HUES6 (cell line): ENCODE results near the gene MAPK14.

Source experiments
- H3K27ac ChIP-seq: 2 replicates; pipeline ENCODE4 v1.7.0; 2013; ENCODE audit warnings: low read depth, mild to moderate bottlenecking, low read length, inconsistent platforms
- H3K27me3 ChIP-seq: 2 replicates; pipeline ENCODE4 v1.6.1; 2013; ENCODE audit warnings: low read length; ENCODE audit not compliant: control insufficient read depth, insufficient read depth
- H3K36me3 ChIP-seq: 2 replicates; pipeline ENCODE4 v1.6.1; 2013; ENCODE audit warnings: low read length; ENCODE audit not compliant: control insufficient read depth, insufficient read depth
- H3K4me1 ChIP-seq: 2 replicates; pipeline ENCODE4 v1.6.1; 2013; ENCODE audit warnings: low read length; ENCODE audit not compliant: control insufficient read depth, insufficient read depth
- H3K4me3 ChIP-seq: 2 replicates; pipeline ENCODE4 v1.5.1; 2013; ENCODE audit warnings: low read depth, low read length
- H3K9ac ChIP-seq: one replicate; pipeline ENCODE4 v1.6.1; 2013; ENCODE audit warnings: mild to moderate bottlenecking, low read length
- H3K9me3 ChIP-seq: 2 replicates; pipeline ENCODE4 v1.6.1; 2013; ENCODE audit warnings: low read depth, low read length; ENCODE audit not compliant: control insufficient read depth, insufficient read depth

MAPK14 gene

GRCh38 chr6:36139431-36139830 lies 111.8 kb downstream of the MAPK14 start:
- no peak overlapping the region for H3K4me3 ChIP-seq
- H3K9me3 ChIP-seq = no peaks in the 10 kb centered on the region
- peaks cover 11% of the 10 kb centered on the region for H3K4me1 ChIP-seq
- peaks cover 3% of the 10 kb centered on the region; the same call in 1 of the 2 replicates for H3K36me3 ChIP-seq
- H3K27ac ChIP-seq = no peak overlapping the region
- H3K27me3 ChIP-seq = no peaks in the 10 kb centered on the region
- H3K9ac ChIP-seq = no peak overlapping the region

DNA sequence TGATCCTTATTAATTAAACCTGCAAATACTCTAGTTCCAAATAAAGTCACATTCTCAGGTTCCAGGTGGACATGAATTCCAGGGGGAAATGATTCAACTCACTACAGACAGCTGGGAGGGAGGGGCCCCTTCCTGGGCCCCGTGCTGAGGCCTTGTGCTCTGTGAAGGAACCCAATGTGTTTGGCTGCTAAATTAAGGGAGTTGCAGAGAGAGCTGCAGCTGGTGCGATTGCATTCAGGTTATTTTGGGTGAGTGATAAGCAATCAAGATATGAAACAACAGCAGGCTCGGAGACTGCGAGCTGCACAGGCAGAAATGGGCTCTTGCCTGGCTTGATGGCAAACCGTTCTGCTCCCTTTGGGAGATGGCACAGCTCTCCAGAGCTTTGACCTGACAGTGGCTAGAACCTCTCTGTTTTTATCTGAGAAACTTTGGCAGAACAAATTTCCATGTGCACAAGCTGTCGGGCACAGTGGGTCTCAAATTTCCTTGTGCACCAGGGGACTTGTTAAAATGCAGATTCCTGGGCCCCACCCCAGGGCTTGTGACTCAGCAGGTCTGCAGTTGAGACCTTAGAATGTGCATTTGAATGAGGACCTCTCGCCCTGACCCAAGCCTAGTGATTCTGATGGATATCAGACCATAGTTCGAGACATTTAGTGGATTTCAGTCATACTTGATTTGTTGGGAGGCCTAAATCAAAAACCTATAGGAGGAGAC lies 112.5 kb downstream of the MAPK14 start:
- Histone ChIP-seq H3K27me3 (no peaks in the 10 kb centered on the region), H3K4me3 (no peak overlapping the region), H3K4me1 (peaks cover 11% of the 10 kb centered on the region), H3K36me3 (peaks cover 3% of the 10 kb centered on the region; the same call in 1 of the 2 replicates), H3K9ac (peak overlapping the region; percentile 26), H3K27ac (no peak overlapping the region; the same call in 1 of the 2 replicates), H3K9me3 (no peaks in the 10 kb centered on the region)

- H3K4me3 ChIP-seq = no peak overlapping the region
- no peaks in the 10 kb centered on the region for H3K27me3 ChIP-seq
- peaks cover 11% of the 10 kb centered on the region for H3K4me1 ChIP-seq
- H3K9ac ChIP-seq = no peak overlapping the region
- H3K27ac ChIP-seq = no peak overlapping the region
- no peaks in the 10 kb centered on the region for H3K9me3 ChIP-seq
- H3K36me3 ChIP-seq = peaks cover 3% of the 10 kb centered on the region; the same call in 1 of the 2 replicates
Observed at GRCh38 chr6:36141091-36141490, 113.5 kb downstream of the MAPK14 start.

DNA sequence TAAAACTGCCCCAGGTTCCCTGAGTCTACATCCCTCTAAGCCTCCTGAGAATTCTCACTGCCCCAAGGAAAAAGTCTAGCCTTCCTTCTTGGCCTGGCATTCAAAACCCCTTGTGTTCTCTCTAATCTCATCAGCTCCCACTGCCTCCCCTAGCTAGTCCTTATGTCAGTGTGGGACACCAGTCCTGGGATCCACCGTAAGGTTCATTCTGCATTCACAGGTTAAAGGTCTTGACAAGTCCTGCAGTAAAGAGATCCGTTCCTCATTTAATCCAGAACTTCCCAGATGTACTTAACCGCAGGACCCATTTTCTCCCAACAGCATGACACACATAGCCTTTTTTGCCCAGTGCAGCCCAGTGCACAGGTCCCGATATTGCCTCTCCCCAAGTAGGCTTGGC lies 114.4 kb downstream of the MAPK14 start:
- no peak overlapping the region for H3K4me3 ChIP-seq
- peaks cover 11% of the 10 kb centered on the region for H3K4me1 ChIP-seq
- no peak overlapping the region for H3K9ac ChIP-seq
- no peak overlapping the region for H3K27ac ChIP-seq
- H3K36me3 ChIP-seq = peaks cover 3% of the 10 kb centered on the region; the same call in 1 of the 2 replicates
- H3K9me3 ChIP-seq = no peaks in the 10 kb centered on the region
- no peaks in the 10 kb centered on the region for H3K27me3 ChIP-seq

GRCh38 chr6:36142971-36143838 lies 115.6 kb downstream of the MAPK14 start:
- H3K4me3 ChIP-seq = no peak overlapping the region
- H3K27ac ChIP-seq = no peak overlapping the region
- peaks cover 3% of the 10 kb centered on the region; the same call in 1 of the 2 replicates for H3K36me3 ChIP-seq
- H3K9me3 ChIP-seq = no peaks in the 10 kb centered on the region
- no peaks in the 10 kb centered on the region for H3K27me3 ChIP-seq
- no peak overlapping the region for H3K9ac ChIP-seq
- peaks cover 11% of the 10 kb centered on the region for H3K4me1 ChIP-seq

DNA sequence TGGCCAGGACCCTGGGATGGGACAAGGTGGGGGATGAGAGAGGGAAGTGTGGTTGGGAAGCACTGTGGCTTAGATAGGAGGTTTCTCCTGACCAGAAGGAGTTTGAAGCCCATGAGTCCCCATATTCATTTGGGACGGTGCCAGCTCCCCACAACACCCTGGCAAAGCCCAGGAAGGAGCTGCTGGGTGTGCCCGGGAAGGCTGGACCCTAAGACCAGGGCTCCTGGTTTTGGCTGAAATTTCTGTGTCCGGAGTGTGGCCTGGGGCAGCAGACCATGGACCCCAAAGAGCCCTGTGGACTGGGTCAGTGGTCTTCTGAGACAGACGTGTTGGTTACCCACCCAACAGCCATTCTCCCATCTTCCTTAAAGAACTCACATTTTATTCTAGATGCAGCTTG lies 117.9 kb downstream of the MAPK14 start:
- Histone ChIP-seq H3K4me1 (0 out of 2 replicates have a peak, but pooled peaks cover 2% of the 10 kb centered on the region), H3K4me3 (no peak overlapping the region), H3K27me3 (no peaks in the 10 kb centered on the region), H3K36me3 (no peaks in the 10 kb centered on the region), H3K9ac (no peak overlapping the region), H3K27ac (no peak overlapping the region), H3K9me3 (no peaks in the 10 kb centered on the region)

- no peaks in the 10 kb centered on the region for H3K27me3 ChIP-seq
- no peak overlapping the region for H3K9ac ChIP-seq
- H3K4me3 ChIP-seq = no peak overlapping the region
- no peaks in the 10 kb centered on the region for H3K4me1 ChIP-seq
- no peaks in the 10 kb centered on the region for H3K9me3 ChIP-seq
- no peaks in the 10 kb centered on the region for H3K36me3 ChIP-seq
- H3K27ac ChIP-seq = no peak overlapping the region
Observed at GRCh38 chr6:36147294-36147693, 119.7 kb downstream of the MAPK14 start.

GRCh38 chr6:36149476-36149875 lies 121.9 kb downstream of the MAPK14 start:
- no peaks in the 10 kb centered on the region for H3K9me3 ChIP-seq
- H3K4me3 ChIP-seq = no peak overlapping the region

DNA sequence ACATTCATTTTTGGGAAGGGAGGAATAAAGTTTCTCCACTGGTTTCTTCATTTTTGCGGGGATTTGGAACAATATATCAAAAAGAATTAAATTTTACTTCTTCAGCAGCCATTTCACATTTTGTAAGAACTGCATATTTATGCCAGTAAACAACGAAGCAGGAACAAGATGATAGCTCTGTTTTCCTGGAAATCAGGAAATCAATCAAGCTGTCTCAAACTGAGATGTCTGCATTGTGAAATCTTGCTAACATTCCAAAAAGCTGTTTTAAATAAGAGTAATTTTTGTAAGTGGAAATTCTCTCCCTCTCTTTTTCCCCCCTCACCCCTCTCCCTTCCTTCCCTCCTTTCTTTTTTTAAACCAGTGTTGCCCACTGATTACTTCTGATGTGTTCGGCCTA lies 122.7 kb downstream of the MAPK14 start:
- no peaks in the 10 kb centered on the region; the same call in 1 of the 2 replicates for H3K9me3 ChIP-seq
- H3K27me3 ChIP-seq = no peaks in the 10 kb centered on the region
- H3K4me1 ChIP-seq = no peaks in the 10 kb centered on the region
- H3K36me3 ChIP-seq = no peaks in the 10 kb centered on the region
- H3K27ac ChIP-seq = no peak overlapping the region
- H3K9ac ChIP-seq = no peak overlapping the region
- H3K4me3 ChIP-seq = no peak overlapping the region

More at GRCh38 chr6:36149476-36149875, 121.9 kb downstream of the MAPK14 start:
- no peaks in the 10 kb centered on the region for H3K36me3 ChIP-seq
- no peak overlapping the region for H3K9ac ChIP-seq
- no peaks in the 10 kb centered on the region for H3K27me3 ChIP-seq
- no peak overlapping the region for H3K27ac ChIP-seq
- no peaks in the 10 kb centered on the region for H3K4me1 ChIP-seq

DNA sequence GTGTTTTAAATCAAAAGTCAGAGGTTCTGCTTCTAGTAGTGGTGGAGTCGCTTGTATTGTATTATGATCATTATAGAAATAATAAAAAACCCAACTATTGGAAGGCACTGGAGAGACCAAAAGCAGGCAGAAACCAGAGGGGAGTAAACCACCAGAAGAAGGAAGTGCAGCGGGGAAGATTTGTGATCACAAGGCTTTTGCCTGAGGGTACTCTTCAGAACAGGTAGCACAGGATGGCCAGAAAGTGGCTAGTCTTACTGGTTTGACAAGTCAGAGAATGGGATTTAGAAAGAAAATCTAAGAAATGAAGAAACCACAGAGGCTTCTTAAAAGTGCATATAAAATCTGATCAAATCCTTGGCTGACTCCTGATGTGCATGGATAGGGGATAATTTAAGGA lies 126.7 kb downstream of the MAPK14 start:
- Histone ChIP-seq H3K4me3 (no peak overlapping the region), H3K9me3 (peaks cover 9% of the 10 kb centered on the region), H3K27me3 (no peaks in the 10 kb centered on the region), H3K36me3 (no peaks in the 10 kb centered on the region), H3K27ac (no peak overlapping the region), H3K9ac (no peak overlapping the region), H3K4me1 (no peaks in the 10 kb centered on the region)

DNA sequence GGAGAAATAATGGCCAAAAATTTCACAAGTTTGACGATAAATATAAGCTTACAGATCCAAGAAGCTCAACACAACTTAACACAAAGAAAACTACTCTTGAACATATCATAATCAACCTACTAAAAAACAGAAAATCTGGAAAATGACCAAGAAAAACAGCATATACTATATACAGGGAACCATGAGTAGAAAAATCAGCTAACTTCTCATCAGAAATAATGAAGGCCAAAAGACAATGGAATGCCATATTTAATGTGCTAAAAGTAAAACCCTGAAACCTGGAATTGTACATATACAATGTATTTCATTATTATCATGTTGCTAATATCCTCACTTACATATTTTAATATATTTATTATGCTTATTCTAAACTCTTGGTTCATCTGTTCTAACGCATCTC lies 128.1 kb downstream of the MAPK14 start:
- Histone ChIP-seq H3K9me3 (peaks cover 15% of the 10 kb centered on the region), H3K9ac (no peak overlapping the region), H3K4me3 (no peak overlapping the region), H3K27me3 (no peaks in the 10 kb centered on the region), H3K36me3 (no peaks in the 10 kb centered on the region), H3K27ac (no peak overlapping the region), H3K4me1 (no peaks in the 10 kb centered on the region)
